Prostate gland (tissue), 2 donors: ENCODE results near the gene NET1.

Source experiments
- POLR2A ChIP-seq: fragments of 450-650 bp; IDR thresholded peaks from one replicate; pipeline ENCODE4 v1.6.1; 2016; ENCODE audit warnings: antibody characterized with exemption, mild to moderate bottlenecking
- POLR2AphosphoS5 ChIP-seq: sonication (generic); formaldehyde crosslinking; IDR thresholded peaks from one replicate; pipeline ENCODE4 v1.6.1; 2017; ENCODE audit warnings: antibody characterized with exemption
- TF ChIP-seq, protein P1 (sequence below), 4 experiments: fragments of 200-600 bp in 2 of 4; fragments of 450-650 bp in 2 of 4; sonication (generic) in 2 of 4; IDR thresholded peaks; 1 replicate in 3 of 4; 2 replicates in 1 of 4; pipeline ENCODE4 v1.5.1; 2016 to 2019; ENCODE audit warnings: antibody characterized with exemption in 4 of 4, mild to moderate bottlenecking in 2 of 4, moderate library complexity in 2 of 4

GRCh38 chr10:5387169-5387568 lies 25.2 kb upstream of the NET1 start:
- TF ChIP-seq, protein P1, sequence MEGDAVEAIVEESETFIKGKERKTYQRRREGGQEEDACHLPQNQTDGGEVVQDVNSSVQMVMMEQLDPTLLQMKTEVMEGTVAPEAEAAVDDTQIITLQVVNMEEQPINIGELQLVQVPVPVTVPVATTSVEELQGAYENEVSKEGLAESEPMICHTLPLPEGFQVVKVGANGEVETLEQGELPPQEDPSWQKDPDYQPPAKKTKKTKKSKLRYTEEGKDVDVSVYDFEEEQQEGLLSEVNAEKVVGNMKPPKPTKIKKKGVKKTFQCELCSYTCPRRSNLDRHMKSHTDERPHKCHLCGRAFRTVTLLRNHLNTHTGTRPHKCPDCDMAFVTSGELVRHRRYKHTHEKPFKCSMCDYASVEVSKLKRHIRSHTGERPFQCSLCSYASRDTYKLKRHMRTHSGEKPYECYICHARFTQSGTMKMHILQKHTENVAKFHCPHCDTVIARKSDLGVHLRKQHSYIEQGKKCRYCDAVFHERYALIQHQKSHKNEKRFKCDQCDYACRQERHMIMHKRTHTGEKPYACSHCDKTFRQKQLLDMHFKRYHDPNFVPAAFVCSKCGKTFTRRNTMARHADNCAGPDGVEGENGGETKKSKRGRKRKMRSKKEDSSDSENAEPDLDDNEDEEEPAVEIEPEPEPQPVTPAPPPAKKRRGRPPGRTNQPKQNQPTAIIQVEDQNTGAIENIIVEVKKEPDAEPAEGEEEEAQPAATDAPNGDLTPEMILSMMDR (IDR thresholded peaks at IDR 0.05) = no peak
- TF ChIP-seq POLR2A = no peak
- TF ChIP-seq POLR2AphosphoS5 = no peak
